Subcutaneous adipose tissue (tissue), 4 donors: ENCODE data around the gene RNF135. TPM values are rescaled to one million over a fixed set of nuclear protein-coding genes. Genes with fewer than 3 reads are reported as not detected.

Source experiments
- total RNA-seq, 4 donors: library from RNA; depleted of rRNA; stranded (reverse); fragments of >200 nt; gene quantifications; one replicate each; pipeline ENCODE4 v1.1.0, GENCODE V29; 2016
- TF ChIP-seq, protein P1 (sequence below): fragments of 450-650 bp; IDR thresholded peaks from one replicate; pipeline ENCODE4 v1.5.1; 2016; ENCODE audit warnings: low read depth, mild to moderate bottlenecking, control low read depth, antibody characterized with exemption, moderate library complexity

RNF135 gene
- total RNA-seq, 4 donors from 2014 or later = 20.7 to 55.4 (median 42.9) TPM

DNA sequence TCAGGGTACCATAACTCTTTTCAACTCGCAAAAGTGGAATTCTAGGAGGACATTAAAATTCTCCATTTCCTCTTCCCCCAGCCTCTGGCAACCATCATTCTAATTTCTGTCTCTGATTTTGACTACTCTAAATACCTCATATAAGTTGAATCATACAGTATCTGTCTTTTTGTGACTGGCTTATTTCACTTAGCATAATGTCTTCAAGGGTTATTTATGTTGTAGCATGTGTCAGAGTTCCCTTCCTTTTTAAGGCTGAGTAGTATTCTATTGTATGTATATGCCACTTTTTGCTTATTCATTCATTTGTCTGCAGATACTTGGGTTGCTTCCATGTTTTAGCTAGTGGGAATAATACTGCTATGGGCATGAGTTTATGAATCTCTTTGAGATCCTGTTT is 12.0 kb downstream of the RNF135 start:
- TF ChIP-seq, protein P1, sequence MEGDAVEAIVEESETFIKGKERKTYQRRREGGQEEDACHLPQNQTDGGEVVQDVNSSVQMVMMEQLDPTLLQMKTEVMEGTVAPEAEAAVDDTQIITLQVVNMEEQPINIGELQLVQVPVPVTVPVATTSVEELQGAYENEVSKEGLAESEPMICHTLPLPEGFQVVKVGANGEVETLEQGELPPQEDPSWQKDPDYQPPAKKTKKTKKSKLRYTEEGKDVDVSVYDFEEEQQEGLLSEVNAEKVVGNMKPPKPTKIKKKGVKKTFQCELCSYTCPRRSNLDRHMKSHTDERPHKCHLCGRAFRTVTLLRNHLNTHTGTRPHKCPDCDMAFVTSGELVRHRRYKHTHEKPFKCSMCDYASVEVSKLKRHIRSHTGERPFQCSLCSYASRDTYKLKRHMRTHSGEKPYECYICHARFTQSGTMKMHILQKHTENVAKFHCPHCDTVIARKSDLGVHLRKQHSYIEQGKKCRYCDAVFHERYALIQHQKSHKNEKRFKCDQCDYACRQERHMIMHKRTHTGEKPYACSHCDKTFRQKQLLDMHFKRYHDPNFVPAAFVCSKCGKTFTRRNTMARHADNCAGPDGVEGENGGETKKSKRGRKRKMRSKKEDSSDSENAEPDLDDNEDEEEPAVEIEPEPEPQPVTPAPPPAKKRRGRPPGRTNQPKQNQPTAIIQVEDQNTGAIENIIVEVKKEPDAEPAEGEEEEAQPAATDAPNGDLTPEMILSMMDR = no peak

DNA sequence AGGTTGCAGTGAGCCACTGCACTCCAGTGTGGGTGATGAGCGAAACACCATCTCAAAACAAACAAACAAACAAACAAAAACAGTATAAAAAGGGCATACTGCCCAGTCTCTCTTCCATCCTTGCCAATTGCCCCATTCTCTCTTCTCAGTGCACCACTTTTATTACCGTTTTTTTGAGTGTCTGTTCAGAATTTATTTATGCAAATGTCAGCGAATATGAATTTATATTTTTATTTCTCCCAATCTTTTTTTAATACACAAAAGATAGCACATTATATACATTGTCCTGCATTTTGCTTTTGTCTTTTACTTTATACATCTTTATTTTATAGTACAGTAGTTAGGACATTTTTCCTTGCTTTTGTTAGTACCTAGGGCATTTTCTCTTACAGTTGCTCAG is 19.6 kb downstream of the RNF135 start:
- TF ChIP-seq, protein P1 = no peak

DNA sequence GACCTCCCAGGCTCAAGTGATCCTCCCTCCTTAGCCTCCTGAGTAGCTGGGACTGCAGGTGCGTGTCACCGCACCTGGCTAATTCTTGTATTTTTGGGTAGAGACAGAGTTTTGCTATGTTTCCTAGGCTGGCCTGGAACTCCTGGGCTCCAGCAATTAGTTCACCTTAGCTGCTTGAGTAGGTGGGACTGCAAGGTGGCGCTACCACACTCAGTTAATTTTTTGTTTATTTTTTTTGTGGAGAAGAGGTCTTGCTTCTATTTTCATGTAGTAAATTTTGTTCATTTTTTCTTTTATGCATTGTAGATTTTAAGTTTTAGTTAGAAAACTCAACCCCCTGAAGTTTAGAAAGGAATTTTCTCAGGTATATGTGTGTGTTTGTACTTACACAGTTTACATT is 21.7 kb downstream of the RNF135 start:
- TF ChIP-seq, protein P1 = no peak

- TF ChIP-seq, protein P1 = no peak
These were observed 24.5 kb downstream of the RNF135 start for GRCh38 chr17:30995347-30995746.

DNA sequence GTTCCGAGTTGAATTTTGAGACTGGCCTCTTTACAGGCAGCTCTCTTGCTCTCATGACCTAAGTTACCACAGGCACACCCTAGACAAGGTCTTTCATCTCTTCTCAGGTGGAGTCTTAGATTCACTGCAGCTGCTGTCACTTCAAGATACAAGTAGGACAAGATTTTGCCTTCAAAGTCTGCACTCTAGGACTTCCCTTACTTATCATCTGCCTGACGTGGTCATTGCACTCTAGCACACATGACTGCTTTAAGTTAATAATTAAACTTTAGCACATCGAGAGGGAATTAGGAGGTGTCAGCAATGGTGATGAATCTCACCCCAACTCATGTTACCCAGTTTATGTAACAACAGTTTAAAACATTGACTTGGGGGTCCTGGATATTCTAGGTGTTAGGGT is 25.6 kb downstream of the RNF135 start:
- TF ChIP-seq, protein P1 = no peak

GRCh38 chr17:30997270-30997669 is 26.4 kb downstream of the RNF135 start:
- TF ChIP-seq, protein P1 = no peak

- TF ChIP-seq, protein P1 = no peak
These were observed 27.0 kb downstream of the RNF135 start for GRCh38 chr17:30997842-30998241.
